ENCODE data around the gene DEXI.

Gene DEXI

GRCh38 chr16:10959161-10959560 lies 16.9 kb upstream of the DEXI start:
- peaks cover 7% of the 10 kb centered on the region for H3K4me1 ChIP-seq (ENCODE audit: control insufficient read depth, insufficient read depth, low read length)
- H3K4me3 ChIP-seq (ENCODE audit: low read depth, low read length), result no peak overlapping the region
- ChIA-PET CTCF (interaction anchor here (0.7 to 1.5 kb wide), 4 partner anchors 11 to 398 kb away, joined by 3 to 4 read pairs (median 4); no protein-coding TSS in a partner anchor), POLR2A (no interaction called here)
- peaks cover 0 to 20% of the 10 kb centered on the region in 2 experiments; a peak in 2 of 3 replicates for H3K36me3 ChIP-seq (ENCODE audit: control insufficient read depth in 2 of 2, insufficient read depth in 1 of 2, low read length in 2 of 2)
- no peaks in the 10 kb centered on the region for H3K9me3 ChIP-seq (ENCODE audit: control insufficient read depth, insufficient read depth, low read depth, low read length)
- TF ChIP-seq ZNF548 (tag by site-specific recombination; IDR thresholded peaks at IDR 0.05) (no peak), ZNF639 (tag by site-specific recombination; IDR thresholded peaks at IDR 0.05) (no peak), ZNF629 (tag by site-specific recombination; IDR thresholded peaks at IDR 0.05) (no peak), ZNF112 (tag by site-specific recombination; IDR thresholded peaks at IDR 0.05) (no peak), ZSCAN5A (tag by site-specific recombination; IDR thresholded peaks at IDR 0.05) (no peak), GLI2 (tag by site-specific recombination; IDR thresholded peaks at IDR 0.05; ENCODE audit: borderline replicate concordance, low read depth) (no peak), ZNF645 (tag by site-specific recombination; IDR thresholded peaks at IDR 0.05) (no peak), KLF9 (tag by site-specific recombination; IDR thresholded peaks at IDR 0.05; ENCODE audit: low read depth) (no peak), GLIS1 (tag by site-specific recombination; IDR thresholded peaks at IDR 0.05) (no peak), ZNF175 (tag by site-specific recombination; IDR thresholded peaks at IDR 0.05) (no peak), GLIS2 (tag by site-specific recombination; IDR thresholded peaks at IDR 0.05) (no peak), ZNF311 (tag by site-specific recombination; IDR thresholded peaks at IDR 0.05; ENCODE audit: borderline replicate concordance) (no peak), ZNF514 (tag by site-specific recombination; IDR thresholded peaks at IDR 0.05) (no peak), ZNF521 (tag by site-specific recombination; IDR thresholded peaks at IDR 0.05) (no peak), ZNF221 (tag by site-specific recombination; IDR thresholded peaks at IDR 0.05; ENCODE audit: borderline replicate concordance) (no peak), ZNF530 (tag by site-specific recombination; IDR thresholded peaks at IDR 0.05; ENCODE audit: low read depth) (no peak), ZNF664 (tag by site-specific recombination; IDR thresholded peaks at IDR 0.05) (no peak), ZNF544 (tag by site-specific recombination; IDR thresholded peaks at IDR 0.05) (no peak), MEIS1 (CRISPR knock-in tag; IDR thresholded peaks at IDR 0.05; ENCODE audit: borderline replicate concordance) (no peak), SALL2 (tag by site-specific recombination; IDR thresholded peaks at IDR 0.05; ENCODE audit: borderline replicate concordance) (no peak)
- H3K27ac ChIP-seq (ENCODE audit: extremely low read depth, low read depth, low read length), result no peak overlapping the region

- Histone ChIP-seq H3K36me3 (ENCODE audit: control insufficient read depth in 2 of 2, insufficient read depth in 1 of 2, low read length in 2 of 2) (peaks cover 0 to 10% of the 10 kb centered on the region in 2 experiments; a peak in 2 of 3 replicates), H3K27ac (ENCODE audit: extremely low read depth, low read depth, low read length) (no peak overlapping the region), H3K4me1 (ENCODE audit: control insufficient read depth, insufficient read depth, low read length) (peaks cover 7% of the 10 kb centered on the region), H3K9me3 (ENCODE audit: control insufficient read depth, insufficient read depth, low read depth, low read length) (no peaks in the 10 kb centered on the region), H3K4me3 (ENCODE audit: low read depth, low read length) (no peak overlapping the region)
- POLR2A ChIA-PET, result no interaction called here
- CTCF ChIA-PET, result interaction anchor here (0.6 to 1.5 kb wide), 6 partner anchors 8 to 756 kb away, joined by 3 to 4 read pairs (median 4); no protein-coding TSS in a partner anchor
- peak; percentile 63 for TF ChIP-seq KLF8 (tag by site-specific recombination; IDR thresholded peaks at IDR 0.05)
- no peak for TF ChIP-seq ZNF580 (tag by site-specific recombination; IDR thresholded peaks at IDR 0.05)
- TF ChIP-seq INSM2 (tag by site-specific recombination; IDR thresholded peaks at IDR 0.05), result peak; percentile 61; the same call in 1 of the 2 replicates
- no peak for TF ChIP-seq ZNF23 (tag by site-specific recombination; IDR thresholded peaks at IDR 0.05; ENCODE audit: borderline replicate concordance)
- no peak for TF ChIP-seq ZNF521 (tag by site-specific recombination; IDR thresholded peaks at IDR 0.05)
- TF ChIP-seq ZEB2 (tag by site-specific recombination; IDR thresholded peaks at IDR 0.05), result peak; percentile 79
- TF ChIP-seq ZNF366 (tag by site-specific recombination; conservative IDR thresholded peaks at IDR 0.05), result peak; percentile 76
- TF ChIP-seq ZNF600 (tag by site-specific recombination; IDR thresholded peaks at IDR 0.05), result peak; percentile 35; the same call in 1 of the 2 replicates
- peak; percentile 16; the same call in 1 of the 2 replicates for TF ChIP-seq ZFP37 (tag by site-specific recombination; IDR thresholded peaks at IDR 0.05)
- no peak for TF ChIP-seq ZNF10 (tag by site-specific recombination; IDR thresholded peaks at IDR 0.05)
- no peak for TF ChIP-seq ZNF585B (tag by site-specific recombination; IDR thresholded peaks at IDR 0.05)
- no peak for TF ChIP-seq ZNF747 (tag by site-specific recombination; IDR thresholded peaks at IDR 0.05)
Observed at GRCh38 chr16:10957771-10958482, 15.7 kb upstream of the DEXI start.

All from HEK293 (cell line).